ENCODE results near the gene FBXW5. TPM values are rescaled to one million over a fixed set of nuclear protein-coding genes. Genes with fewer than 3 reads are reported as not detected.
A peak's percentile ranks its signal among the peaks of the same experiment; 100 is the strongest.

Gene FBXW5
- total and polyA plus RNA-seq, 8 donors, result 47.7 to 435 (median 120) TPM

DNA sequence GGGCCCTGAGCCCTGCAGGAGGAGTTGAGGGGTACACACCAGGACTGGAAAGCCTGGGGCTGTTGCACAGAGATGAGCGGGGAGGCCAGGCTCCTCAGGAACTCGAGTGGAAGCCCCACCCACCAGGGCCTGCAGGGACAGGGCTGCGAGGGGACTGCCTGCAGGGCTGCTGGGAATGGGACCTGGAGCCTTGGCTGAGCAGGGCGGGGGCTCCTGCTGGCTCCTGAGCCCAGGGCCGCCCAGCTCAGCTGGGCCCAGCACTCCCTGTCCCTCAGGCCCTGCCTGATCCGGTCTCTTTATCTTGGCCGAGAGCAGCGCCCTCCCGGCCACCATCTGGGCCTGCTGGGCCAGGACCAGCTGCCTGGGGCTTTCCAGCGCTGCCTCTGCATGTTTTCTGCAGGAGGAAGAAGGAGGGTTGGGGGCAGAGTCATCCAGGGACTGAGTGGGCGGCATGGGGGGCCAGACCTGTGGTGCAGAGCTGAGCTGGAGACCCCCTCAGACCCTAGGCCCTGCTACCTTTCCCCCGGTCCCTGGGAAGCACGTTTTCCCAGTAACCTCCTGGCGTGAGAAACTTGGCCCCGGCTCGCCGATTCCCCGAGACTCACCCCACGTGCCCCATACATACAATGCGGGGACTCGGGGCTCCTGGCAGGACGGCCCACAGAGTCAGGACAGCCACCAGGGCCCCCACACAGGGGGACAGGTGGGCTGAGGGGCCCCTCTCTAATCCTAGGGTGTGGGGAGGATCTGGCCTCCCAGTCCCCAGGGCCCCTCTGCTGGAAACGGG is 16.9 kb upstream of the FBXW5 start:
- WGBS, 5 donors, result 47 to 76% (median 56%) methylated on average over 20 to 23 of the region's 23 CpGs
- TF ChIP-seq, protein P1, sequence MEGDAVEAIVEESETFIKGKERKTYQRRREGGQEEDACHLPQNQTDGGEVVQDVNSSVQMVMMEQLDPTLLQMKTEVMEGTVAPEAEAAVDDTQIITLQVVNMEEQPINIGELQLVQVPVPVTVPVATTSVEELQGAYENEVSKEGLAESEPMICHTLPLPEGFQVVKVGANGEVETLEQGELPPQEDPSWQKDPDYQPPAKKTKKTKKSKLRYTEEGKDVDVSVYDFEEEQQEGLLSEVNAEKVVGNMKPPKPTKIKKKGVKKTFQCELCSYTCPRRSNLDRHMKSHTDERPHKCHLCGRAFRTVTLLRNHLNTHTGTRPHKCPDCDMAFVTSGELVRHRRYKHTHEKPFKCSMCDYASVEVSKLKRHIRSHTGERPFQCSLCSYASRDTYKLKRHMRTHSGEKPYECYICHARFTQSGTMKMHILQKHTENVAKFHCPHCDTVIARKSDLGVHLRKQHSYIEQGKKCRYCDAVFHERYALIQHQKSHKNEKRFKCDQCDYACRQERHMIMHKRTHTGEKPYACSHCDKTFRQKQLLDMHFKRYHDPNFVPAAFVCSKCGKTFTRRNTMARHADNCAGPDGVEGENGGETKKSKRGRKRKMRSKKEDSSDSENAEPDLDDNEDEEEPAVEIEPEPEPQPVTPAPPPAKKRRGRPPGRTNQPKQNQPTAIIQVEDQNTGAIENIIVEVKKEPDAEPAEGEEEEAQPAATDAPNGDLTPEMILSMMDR (IDR thresholded peaks at IDR 0.05), result no peak
- TF ChIP-seq EP300 (IDR thresholded peaks at IDR 0.05), result no peak
- no peak for TF ChIP-seq POLR2AphosphoS5 (IDR thresholded peaks at IDR 0.05)
- no peak for TF ChIP-seq POLR2A (IDR thresholded peaks at IDR 0.05)
- intact Hi-C loops (cut with DNase I; ENCODE audit: low total_unique reads), result no loop called here
- Histone ChIP-seq H3K36me3 (no peaks in the 10 kb centered on the region), H3K27me3 (peaks cover 0 to 9% (median 0%) of the 10 kb centered on the region in 3 donors), H3K4me3 (no peak overlapping the region), H3K27ac (peak overlapping the region in 3 of 5 donors; percentile 38 to 47 (median 42)), H3K4me1 (peaks cover 18 to 34% (median 29%) of the 10 kb centered on the region in 4 donors), H3K9me3 (no peaks in the 10 kb centered on the region)
- peak; percentile 59 to 74 for DNase-seq

DNA sequence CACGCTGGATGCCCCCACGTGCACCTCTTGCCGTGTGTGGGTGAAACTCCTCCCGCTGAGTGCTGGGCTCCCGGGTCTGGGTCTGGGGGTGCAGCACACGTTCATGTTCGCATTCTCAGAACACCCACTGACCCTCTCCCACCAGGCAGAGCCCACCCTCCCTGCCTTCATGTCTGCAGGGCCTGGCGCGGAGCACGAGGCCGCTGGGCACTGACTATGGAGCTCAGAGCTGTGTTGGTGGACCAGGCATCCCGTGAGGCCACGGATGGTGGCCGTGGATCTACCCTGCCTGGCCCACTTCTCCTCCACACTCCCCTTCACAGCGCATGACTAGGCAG is 16.4 kb upstream of the FBXW5 start:
- Histone ChIP-seq H3K27ac (peak overlapping the region in 3 of 5 donors; percentile 38 to 47 (median 42)), H3K27me3 (peaks cover 0 to 3% (median 0%) of the 10 kb centered on the region in 3 donors), H3K4me3 (no peak overlapping the region), H3K4me1 (peaks cover 18 to 28% (median 26%) of the 10 kb centered on the region in 4 donors), H3K9me3 (no peaks in the 10 kb centered on the region), H3K36me3 (no peaks in the 10 kb centered on the region)
- no peak for DNase-seq
- no peak for TF ChIP-seq POLR2AphosphoS5 (IDR thresholded peaks at IDR 0.05)
- TF ChIP-seq, protein P1 (IDR thresholded peaks at IDR 0.05), result no peak
- no peak for TF ChIP-seq EP300 (IDR thresholded peaks at IDR 0.05)
- intact Hi-C loops (cut with DNase I; ENCODE audit: low total_unique reads), result no loop called here
- WGBS, 5 donors, result 84 to 93% (median 89%) methylated on average over 12 to 15 of the region's 15 CpGs

DNA sequence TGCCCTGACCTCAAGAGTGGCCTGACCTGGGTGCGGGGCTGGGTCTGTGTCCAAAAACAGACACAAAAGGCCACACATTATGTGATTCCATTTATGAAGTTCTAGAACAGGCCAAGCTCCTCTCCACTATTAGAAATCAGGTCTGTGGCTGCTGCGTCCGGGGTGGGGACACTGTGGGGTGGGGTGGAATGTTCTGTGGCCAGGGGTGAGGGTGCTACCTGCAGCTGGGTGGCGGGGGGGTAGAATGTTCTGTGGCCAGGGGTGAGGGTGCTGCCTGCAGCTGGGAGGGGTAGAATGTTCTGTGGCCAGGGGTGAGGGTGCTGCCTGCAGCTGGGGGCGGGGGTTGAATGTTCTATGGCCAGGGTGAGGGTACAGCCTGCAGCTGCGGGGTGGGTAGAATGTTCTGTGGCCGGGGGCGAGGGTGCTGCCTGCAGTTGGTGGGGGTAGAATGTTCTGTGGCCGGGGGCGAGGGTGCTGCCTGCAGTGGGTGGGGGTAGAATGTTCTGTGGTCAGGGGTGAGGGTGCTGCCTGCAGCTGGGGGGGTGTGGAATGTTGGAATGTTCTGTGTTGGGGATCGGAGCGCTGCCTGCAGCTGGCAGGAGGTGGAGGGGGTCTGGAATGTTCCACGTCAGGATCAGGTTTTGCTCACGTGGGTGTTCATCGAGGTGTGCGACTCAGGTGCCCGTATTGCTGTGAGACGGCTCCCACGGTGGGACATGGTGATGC is 15.8 kb upstream of the FBXW5 start:
- DNase-seq, result no peak
- intact Hi-C loops (cut with DNase I; ENCODE audit: low total_unique reads), result no loop called here
- TF ChIP-seq POLR2A (IDR thresholded peaks at IDR 0.05) (no peak), POLR2AphosphoS5 (IDR thresholded peaks at IDR 0.05) (no peak), EP300 (IDR thresholded peaks at IDR 0.05) (no peak)
- TF ChIP-seq, protein P1 (IDR thresholded peaks at IDR 0.05), result no peak
- Histone ChIP-seq H3K4me1 (peaks cover 18 to 25% (median 23%) of the 10 kb centered on the region in 4 donors), H3K9me3 (no peaks in the 10 kb centered on the region), H3K36me3 (no peaks in the 10 kb centered on the region), H3K27ac (peak overlapping the region in 2 of 5 donors; percentile 9 to 38), H3K4me3 (no peak overlapping the region), H3K27me3 (no peaks in the 10 kb centered on the region)
- WGBS, 5 donors, result 71 to 83% (median 81%) methylated on average over 16 to 19 of the region's 19 CpGs

DNA sequence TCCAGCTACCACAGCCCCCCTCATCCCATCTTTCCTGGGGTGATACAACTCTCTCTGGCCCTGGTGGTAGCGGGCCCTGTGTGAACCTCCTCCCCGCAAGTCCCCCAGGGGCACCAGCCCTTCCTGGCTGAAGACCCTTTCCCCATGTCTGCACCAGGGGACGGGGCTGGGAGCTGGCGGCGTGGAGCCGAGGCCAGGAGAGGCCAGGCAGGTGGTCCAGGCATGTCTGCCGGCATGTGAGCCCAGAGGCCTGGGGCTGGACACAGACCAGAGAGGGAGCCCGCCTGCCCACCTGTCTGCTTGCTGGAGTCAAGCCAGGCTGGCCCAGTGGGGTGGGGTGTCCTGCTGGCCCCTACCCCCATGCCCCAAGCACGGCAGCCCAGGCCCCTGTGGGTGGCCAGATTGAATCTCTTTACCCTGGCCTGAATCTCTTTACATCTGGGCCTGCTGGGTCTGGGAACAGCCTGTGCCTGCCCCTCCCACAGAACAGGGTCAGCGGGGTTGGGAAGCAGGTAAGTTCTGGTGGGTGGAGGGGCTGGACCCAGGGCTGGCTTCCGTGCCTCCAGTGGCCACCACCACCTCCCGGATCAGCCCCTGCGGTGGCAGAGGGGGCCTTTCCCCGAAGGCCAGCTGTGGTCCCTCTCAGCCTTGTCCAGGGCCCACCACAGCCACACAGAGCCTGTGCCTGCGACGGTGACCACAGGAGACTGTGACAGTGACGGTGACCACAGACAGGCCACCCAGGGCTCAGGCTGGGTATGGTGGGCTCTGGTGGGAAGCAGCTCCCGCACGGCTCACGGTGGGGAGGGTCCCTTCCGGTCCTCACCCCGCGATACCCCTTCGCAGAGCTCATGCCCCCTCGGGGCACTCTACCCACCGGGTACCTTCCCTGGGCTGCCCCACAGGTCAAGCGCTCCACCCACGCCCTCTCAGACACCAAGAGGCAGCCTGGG is 14.6 kb upstream of the FBXW5 start:
- intact Hi-C loops (cut with DNase I; ENCODE audit: low total_unique reads), result loop anchor here (10.0 kb wide), 1 partner anchor 66 kb away; the partner anchor contains the start of gene ABCA2
- no peaks in the 10 kb centered on the region for H3K36me3 ChIP-seq
- TF ChIP-seq POLR2A (IDR thresholded peaks at IDR 0.05) (no peak), POLR2AphosphoS5 (IDR thresholded peaks at IDR 0.05) (no peak)
- TF ChIP-seq, protein P1 (IDR thresholded peaks at IDR 0.05), result no peak
- peaks cover 13 to 19% (median 17%) of the 10 kb centered on the region in 4 donors for H3K4me1 ChIP-seq
- DNase-seq, result no peak
- 84 to 89% (median 87%) methylated on average over 18 to 28 of the region's 28 CpGs for WGBS, 5 donors
- no peaks in the 10 kb centered on the region for H3K27me3 ChIP-seq
- peak overlapping the region in 1 of 5 donors; percentile 9 for H3K27ac ChIP-seq
- no peak overlapping the region for H3K4me3 ChIP-seq
- H3K9me3 ChIP-seq, result no peaks in the 10 kb centered on the region

Measured in stomach (tissue), 9 donors.